B cell (primary cell): ENCODE measurements around the gene PLVAP. TPM values are rescaled to one million over a fixed set of nuclear protein-coding genes. Genes with fewer than 3 reads are reported as not detected.

ENCODE experiments used
- ATAC-seq: fragments of 200-7000 bp; cut with Tn5 transposase; one replicate; pipeline ENCODE4 v1.10.0; 2021; ENCODE audit warnings: low read depth, mild to moderate bottlenecking, moderate number of reproducible peaks, moderate library complexity
- CTCF ChIA-PET: fragments of 350-600 bp; sonication (Branson Sonifier 250); formaldehyde crosslinking; loops from one replicate; lab custom pipeline; 2021; ENCODE audit warnings: antibody characterized with exemption, inconsistent platforms; lab: Charles Lee
- POLR2A ChIA-PET: fragments of 350-600 bp; sonication (Branson Sonifier 250); formaldehyde crosslinking; loops from one replicate; lab custom pipeline; 2021; ENCODE audit warnings: antibody characterized with exemption; lab: Charles Lee
- DNase-seq: peaks from one replicate; pipeline ENCODE4 v3.0.0; 2013
- H2AFZ ChIP-seq: 2 replicates; pipeline ENCODE4 v1.6.1; 2012; ENCODE audit warnings: mild to moderate bottlenecking, low read depth, low read length; ENCODE audit not compliant: insufficient read depth, poor library complexity, severe bottlenecking
- H3K27ac ChIP-seq, 2 donors: 1 replicate in 1 of 2; 2 replicates in 1 of 2; pipeline ENCODE4 v1.5.1; 2012 to 2013; ENCODE audit warnings: low read length in 2 of 2, mild to moderate bottlenecking in 2 of 2, moderate library complexity in 1 of 2
- H3K27me3 ChIP-seq, 4 experiments: fragments of 200-600 bp in 1 of 4; sonication (generic) in 1 of 4; replicated peaks in 1 of 4; 1 replicate in 2 of 4; 2 replicates in 2 of 4; pipeline versions ENCODE4 v1.6.1 to v1.7.0; 2013 to 2016; ENCODE audit warnings: low read length in 3 of 4, mild to moderate bottlenecking in 2 of 4, mixed read lengths in 1 of 4, moderate library complexity in 1 of 4; ENCODE audit not compliant: insufficient read depth in 4 of 4, control insufficient read depth in 3 of 4; ENCODE audit errors: control extremely low read depth in 1 of 4
- H3K36me3 ChIP-seq, 2 experiments: replicated peaks in 1 of 2; 1 replicate in 1 of 2; 2 replicates in 1 of 2; pipeline versions ENCODE4 v1.6.1 to v1.7.1; 2013; ENCODE audit warnings: low read length in 1 of 2; ENCODE audit not compliant: insufficient read depth in 2 of 2, control insufficient read depth in 1 of 2; ENCODE audit errors: control extremely low read depth in 1 of 2, extremely low read depth in 1 of 2
- H3K4me1 ChIP-seq, 2 donors: fragments of 200-600 bp in 1 of 2; sonication (generic) in 1 of 2; 1 replicate in 1 of 2; 2 replicates in 1 of 2; pipeline versions ENCODE4 v1.5.1 to v1.6.1; 2013 to 2017; ENCODE audit warnings: low read length in 2 of 2; ENCODE audit not compliant: control insufficient read depth in 2 of 2, insufficient read depth in 2 of 2
- H3K4me2 ChIP-seq: replicated peaks from 2 replicates; pipeline ENCODE3; 2012; ENCODE audit warnings: mild to moderate bottlenecking, low read depth, low read length; ENCODE audit not compliant: poor library complexity, severe bottlenecking
- H3K4me3 ChIP-seq, 5 experiments: fragments of 200-600 bp in 1 of 5; sonication (generic) in 1 of 5; 1 replicate in 3 of 5; 2 replicates in 2 of 5; pipeline versions ENCODE4 v1.5.1 to v1.7.0; 2011 to 2016; ENCODE audit warnings: low read length in 4 of 5, mild to moderate bottlenecking in 4 of 5, low read depth in 2 of 5, control low read depth in 1 of 5, moderate library complexity in 1 of 5; ENCODE audit not compliant: insufficient read depth in 1 of 5; ENCODE audit errors: control extremely low read depth in 1 of 5, extremely low read depth in 1 of 5
- H3K79me2 ChIP-seq: fragments of 200-600 bp; sonication (generic); one replicate; pipeline ENCODE4 v1.6.0; 2016; ENCODE audit warnings: low read length; ENCODE audit not compliant: control insufficient read depth, insufficient read depth
- H3K9ac ChIP-seq: fragments of 200-600 bp; sonication (generic); 2 replicates; pipeline ENCODE4 v1.6.1; 2017; ENCODE audit warnings: mild to moderate bottlenecking, low read length, moderate library complexity
- H3K9me3 ChIP-seq, 3 donors: one replicate each; pipeline versions ENCODE4 v1.6.1 to v1.7.1; 2013; ENCODE audit warnings: low read length in 2 of 3; ENCODE audit not compliant: control insufficient read depth in 2 of 3, insufficient read depth in 1 of 3; ENCODE audit errors: control extremely low read depth in 1 of 3
- H4K20me1 ChIP-seq: 2 replicates; pipeline ENCODE4 v1.6.0; 2012; ENCODE audit warnings: mild to moderate bottlenecking, low read length; ENCODE audit not compliant: insufficient read depth, control insufficient read depth, poor library complexity, severe bottlenecking
- H3K27ac Mint-ChIP-seq: one replicate; pipeline ENCODE4 v1.8.0; 2021; ENCODE audit warnings: mixed read lengths
- H3K27me3 Mint-ChIP-seq: one replicate; pipeline ENCODE4 v1.8.0; 2021; ENCODE audit warnings: mixed read lengths
- H3K4me1 Mint-ChIP-seq: one replicate; pipeline ENCODE4 v1.8.0; 2021; ENCODE audit warnings: mixed read lengths
- H3K4me3 Mint-ChIP-seq: one replicate; pipeline ENCODE4 v1.8.0; 2021; ENCODE audit warnings: mixed read lengths
- H3K9me3 Mint-ChIP-seq: one replicate; pipeline ENCODE4 v1.8.0; 2022; ENCODE audit warnings: mixed read lengths; ENCODE audit not compliant: insufficient read depth
- CTCF ChIP-seq: fragments of 200-600 bp; IDR thresholded peaks from one replicate; pipeline ENCODE4 v1.8.0; 2022; ENCODE audit warnings: antibody characterized with exemption, mild to moderate bottlenecking
- EZH2 ChIP-seq: IDR thresholded peaks from 2 replicates; pipeline ENCODE4 v1.6.1; 2012; ENCODE audit warnings: borderline replicate concordance, low read depth, mild to moderate bottlenecking, moderate library complexity, low read length; ENCODE audit not compliant: insufficient read depth, poor library complexity, severe bottlenecking
- WGBS: methylation state at CpG from one replicate; pipeline ENCODE4 v1.1.5; 2013; ENCODE audit warnings: missing lambda C conversion rate; ENCODE audit not compliant: insufficient coverage; 5-methylcytosine and 5-hydroxymethylcytosine counted together
- intact Hi-C: fragments of 100-400 bp; cut with micrococcal nuclease; formaldehyde crosslinking; loops from one replicate; pipeline ENCODE4 v1.10.0; 2022
- polyA plus RNA-seq: library from polyadenylated mRNA; depleted of rRNA; stranded (reverse); fragments of >200 nt; gene quantifications from 2 replicates; pipeline ENCODE4 v1.2.3, GENCODE V29; 2012
- total RNA-seq, 2 donors: library from RNA; stranded (reverse); fragments of 120-200 nt in 1 of 2; gene quantifications; 1 replicate in 1 of 2; 2 replicates in 1 of 2; pipeline versions ENCODE4 v1.2.3 to v1.2.4, GENCODE V29; 2013 to 2022

The PLVAP gene
- total and polyA plus RNA-seq, 2 donors (not counting 1 experiment from before 2014, with no cell fraction given) = 0.06 TPM; not detected in 1

GRCh38 chr19:17424743-17425365 is 47.7 kb upstream of the PLVAP start:
- no peak overlapping the region for H2AFZ ChIP-seq
- TF ChIP-seq CTCF = no peak
- no peak for TF ChIP-seq EZH2
- peak overlapping the region; percentile 12 for H3K4me2 ChIP-seq
- Mint-ChIP-seq H3K27ac (no peak overlapping the region), H3K27me3 (no peaks in the 10 kb centered on the region), H3K4me1 (peaks cover 6% of the 10 kb centered on the region), H3K9me3 (no peaks in the 10 kb centered on the region), H3K4me3 (no peak overlapping the region)
- ATAC-seq (peak; percentile 44), DNase-seq (peak; percentile 29)
- peaks cover 6 to 9% of the 10 kb centered on the region in 2 donors for H3K4me1 ChIP-seq
- intact Hi-C loops = no loop called here
- no peak overlapping the region for H3K9ac ChIP-seq
- H3K9me3 ChIP-seq = no peaks in the 10 kb centered on the region
- no peak overlapping the region for H3K4me3 ChIP-seq
- CTCF ChIA-PET = no interaction called here
- 29% methylated on average over 23 of the region's 27 CpGs for WGBS
- H3K79me2 ChIP-seq = peaks cover 6% of the 10 kb centered on the region
- POLR2A ChIA-PET = no interaction called here
- H3K27ac ChIP-seq = no peak overlapping the region
- H3K36me3 ChIP-seq = peaks cover 0 to 4% of the 10 kb centered on the region in 2 experiments
- H4K20me1 ChIP-seq = no peaks in the 10 kb centered on the region
- H3K27me3 ChIP-seq = no peaks in the 10 kb centered on the region

- no peaks in the 10 kb centered on the region for H4K20me1 ChIP-seq
- intact Hi-C loops = no loop called here
- ChIA-PET CTCF (no interaction called here), POLR2A (no interaction called here)
- TF ChIP-seq CTCF (no peak), EZH2 (no peak)
- DNase-seq (no peak), ATAC-seq (no peak)
- H3K9ac ChIP-seq = no peak overlapping the region
- H3K27ac Mint-ChIP-seq = no peak overlapping the region
- no peaks in the 10 kb centered on the region for H3K9me3 ChIP-seq
- no peak overlapping the region for H2AFZ ChIP-seq
- no peak overlapping the region for H3K4me3 Mint-ChIP-seq
- H3K27me3 ChIP-seq = no peaks in the 10 kb centered on the region
- peaks cover 0 to 4% of the 10 kb centered on the region in 2 experiments for H3K36me3 ChIP-seq
- WGBS = 98% methylated on average over 11 of the region's 20 CpGs
- no peak overlapping the region for H3K27ac ChIP-seq
- H3K4me1 Mint-ChIP-seq = peaks cover 15% of the 10 kb centered on the region
- no peaks in the 10 kb centered on the region for H3K27me3 Mint-ChIP-seq
- H3K4me3 ChIP-seq = no peak overlapping the region
- H3K4me1 ChIP-seq = peaks cover 12 to 16% of the 10 kb centered on the region in 2 donors
- no peaks in the 10 kb centered on the region for H3K9me3 Mint-ChIP-seq
- peaks cover 6% of the 10 kb centered on the region for H3K79me2 ChIP-seq
- H3K4me2 ChIP-seq = no peak overlapping the region
These were observed 46.5 kb upstream of the PLVAP start for GRCh38 chr19:17423429-17424208.
